ENCODE results near the gene SSH2. TPM values are rescaled to one million over a fixed set of nuclear protein-coding genes. Genes with fewer than 3 reads are reported as not detected.

SSH2 gene
- total RNA-seq, 1 donor from 2014 or later: 72.0 TPM

DNA sequence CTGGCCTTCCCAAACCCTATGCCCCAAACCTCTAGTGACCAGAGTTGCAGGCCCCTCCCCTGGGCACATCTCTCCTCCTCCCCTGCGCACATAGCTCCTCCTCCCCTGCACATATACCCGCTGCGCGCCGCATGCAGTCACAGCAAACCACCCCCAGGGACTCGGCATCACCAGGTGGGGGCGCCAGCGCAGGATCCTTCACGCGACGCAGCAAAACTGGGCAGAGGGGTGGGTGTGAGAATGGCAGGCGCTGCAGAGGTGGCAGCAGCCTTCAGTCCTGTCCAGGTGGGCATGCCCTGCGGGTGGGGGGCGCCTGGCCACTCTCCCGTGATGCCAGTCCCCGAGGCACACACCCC, 312.9 kb downstream of the SSH2 start:
- H3K4me3 ChIP-seq: peak overlapping the region; percentile 51
- H3K9me3 ChIP-seq: no peaks in the 10 kb centered on the region
- ATAC-seq (peak; percentile 65), DNase-seq (peak; percentile 90)
- H3K27ac ChIP-seq: no peak overlapping the region
- TF ChIP-seq CTCF (IDR thresholded peaks at IDR 0.05): peak; percentile 64
- intact Hi-C loops (cut with DNase I): no loop called here
- H3K27me3 ChIP-seq: no peaks in the 10 kb centered on the region
- peaks cover 51% of the 10 kb centered on the region for H3K4me1 ChIP-seq
- no peaks in the 10 kb centered on the region for H3K36me3 ChIP-seq

GRCh38 chr17:29616300-29617048, 313.6 kb downstream of the SSH2 start:
- H3K36me3 ChIP-seq: no peaks in the 10 kb centered on the region
- no peak for ATAC-seq
- H3K4me3 ChIP-seq: peak overlapping the region; percentile 51
- intact Hi-C loops (cut with DNase I): no loop called here
- no peak for TF ChIP-seq CTCF (IDR thresholded peaks at IDR 0.05)
- H3K27ac ChIP-seq: no peak overlapping the region
- no peaks in the 10 kb centered on the region for H3K27me3 ChIP-seq
- peaks cover 47% of the 10 kb centered on the region for H3K4me1 ChIP-seq
- no peak for DNase-seq
- H3K9me3 ChIP-seq: no peaks in the 10 kb centered on the region

DNA sequence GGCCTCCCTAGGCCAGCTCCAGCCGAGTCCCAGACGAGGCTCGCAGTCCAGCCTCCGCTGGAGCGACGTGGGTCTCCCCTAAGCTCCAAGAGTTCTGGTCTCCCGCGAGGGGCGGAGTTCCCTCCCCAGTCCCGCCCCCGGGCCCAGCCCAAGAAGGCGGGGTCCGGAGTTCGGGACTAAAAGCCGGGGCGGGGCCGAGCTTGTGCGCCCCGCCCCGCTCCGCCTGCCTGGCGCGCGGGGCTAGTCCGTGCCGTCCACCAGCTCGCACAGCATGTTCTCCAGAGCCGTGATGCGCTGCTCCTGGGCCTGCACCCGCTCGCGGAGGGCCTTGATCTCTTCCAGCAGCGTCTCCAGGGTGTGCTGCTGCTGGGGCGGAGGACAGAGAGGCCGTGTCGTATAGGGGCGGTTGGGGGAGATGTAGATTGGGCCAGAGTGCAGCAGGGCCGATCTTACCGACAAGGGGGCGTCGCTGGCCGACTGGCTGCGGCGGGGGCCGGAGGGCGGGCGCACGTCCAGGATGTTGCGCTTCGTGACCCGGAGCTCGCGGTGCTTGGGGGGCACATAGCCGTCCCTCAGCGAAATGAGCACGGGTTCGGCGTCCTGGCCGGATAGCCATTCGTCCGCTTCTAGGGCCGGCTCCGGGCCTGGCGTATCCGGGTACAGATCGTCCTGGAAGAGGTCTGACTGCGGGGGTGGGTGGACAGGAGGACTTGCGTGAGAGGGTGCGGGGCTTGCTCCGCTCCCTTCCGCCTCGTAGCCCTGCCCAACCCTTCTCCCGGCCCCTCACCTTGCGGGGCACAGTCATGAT, 314.3 kb downstream of the SSH2 start:
- peak; percentile 75 for ATAC-seq
- Histone ChIP-seq H3K9me3 (no peaks in the 10 kb centered on the region), H3K36me3 (no peaks in the 10 kb centered on the region), H3K4me3 (peak overlapping the region; percentile 51), H3K27me3 (no peaks in the 10 kb centered on the region), H3K27ac (peak overlapping the region; percentile 51), H3K4me1 (peaks cover 47% of the 10 kb centered on the region)
- intact Hi-C loops (cut with DNase I): no loop called here
- no peak for TF ChIP-seq CTCF (IDR thresholded peaks at IDR 0.05)
- peak; percentile 92 for DNase-seq

DNA sequence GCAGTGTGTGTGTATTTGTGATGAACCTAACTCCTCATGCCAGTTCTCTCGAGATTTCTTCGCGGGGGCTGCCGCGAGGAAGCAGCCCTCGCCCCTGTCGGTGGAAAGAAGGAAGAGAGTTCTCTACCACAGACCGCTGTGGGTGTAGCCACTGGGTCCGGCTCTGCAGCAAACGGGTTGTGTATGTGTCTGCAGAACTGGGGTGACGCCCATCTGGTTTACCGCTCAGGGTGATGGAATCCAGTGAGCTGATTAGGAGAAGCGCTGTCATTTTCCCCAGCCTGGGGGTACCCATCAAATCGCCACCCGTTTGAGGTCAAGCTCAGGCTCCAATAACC, 315.0 kb downstream of the SSH2 start:
- intact Hi-C loops (cut with DNase I): no loop called here
- TF ChIP-seq CTCF (IDR thresholded peaks at IDR 0.05): no peak
- peak; percentile 21 for ATAC-seq
- H3K27ac ChIP-seq: no peak overlapping the region
- peak overlapping the region; percentile 51 for H3K4me3 ChIP-seq
- H3K4me1 ChIP-seq: peaks cover 47% of the 10 kb centered on the region
- no peaks in the 10 kb centered on the region for H3K36me3 ChIP-seq
- DNase-seq: peak; percentile 75
- H3K27me3 ChIP-seq: no peaks in the 10 kb centered on the region
- no peaks in the 10 kb centered on the region for H3K9me3 ChIP-seq

DNA sequence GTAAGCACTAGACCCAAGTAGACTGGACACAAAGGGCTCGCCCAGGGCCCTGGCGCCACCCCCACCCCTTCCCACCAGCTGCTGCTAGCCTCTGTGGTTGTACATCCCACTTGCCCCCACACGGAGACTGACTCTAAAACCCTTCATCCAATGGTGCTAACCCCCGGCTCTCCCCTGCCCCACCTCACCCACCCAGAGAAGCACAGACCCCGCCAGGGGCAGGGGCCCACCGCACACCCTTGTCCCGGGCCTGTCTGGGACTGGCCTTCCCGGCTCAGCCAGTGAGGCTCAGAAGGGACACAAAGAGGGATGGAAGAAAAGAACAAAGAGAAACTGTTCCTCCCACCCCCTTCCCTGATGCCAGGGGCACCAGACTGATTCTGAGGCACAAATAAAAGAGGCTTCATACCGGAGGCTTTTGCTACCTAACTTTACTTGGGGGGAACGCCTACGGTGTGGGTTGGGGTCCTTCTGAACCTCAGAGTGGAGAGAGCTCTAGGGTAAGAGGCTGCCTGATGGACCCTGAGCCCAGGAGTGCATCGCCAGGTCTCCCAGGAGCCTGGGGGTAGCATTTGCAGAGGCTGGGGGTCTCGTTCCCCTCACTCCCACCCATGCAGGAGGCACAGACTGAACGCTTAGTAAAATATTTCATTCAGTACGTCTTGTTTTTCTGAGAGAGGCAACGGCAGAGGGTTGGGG, 315.5 kb downstream of the SSH2 start:
- DNase-seq: no peak
- H3K4me3 ChIP-seq: no peak overlapping the region
- no peaks in the 10 kb centered on the region for H3K36me3 ChIP-seq
- no peak for ATAC-seq
- TF ChIP-seq CTCF (IDR thresholded peaks at IDR 0.05): no peak
- peaks cover 47% of the 10 kb centered on the region for H3K4me1 ChIP-seq
- no peak overlapping the region for H3K27ac ChIP-seq
- H3K9me3 ChIP-seq: no peaks in the 10 kb centered on the region
- H3K27me3 ChIP-seq: no peaks in the 10 kb centered on the region
- intact Hi-C loops (cut with DNase I): no loop called here
